Stomach (tissue), 4 donors: Measurements from ENCODE around the gene GRB2.

ENCODE experiments used
- CTCF ChIP-seq, 7 experiments: fragments of 450-650 bp in 4 of 7; fragments of 200-600 bp in 3 of 7; sonication (generic) in 3 of 7; IDR thresholded peaks; one replicate each; pipeline ENCODE4 v1.5.1; 2016 to 2019; ENCODE audit warnings: antibody characterized with exemption in 7 of 7, control low read depth in 2 of 7, mild to moderate bottlenecking in 1 of 7
- POLR2AphosphoS5 ChIP-seq, 3 donors: sonication (generic); formaldehyde crosslinking; IDR thresholded peaks; one replicate each; pipeline ENCODE4 v1.6.1; 2016; ENCODE audit warnings: antibody characterized with exemption in 3 of 3

GRCh38 chr17:75367312-75367711 lies 38.2 kb downstream of the GRB2 start:
- TF ChIP-seq CTCF (IDR thresholded peaks at IDR 0.05) (no peak), POLR2AphosphoS5 (IDR thresholded peaks at IDR 0.05) (no peak)
